SK-N-MC (cell line): ENCODE measurements around the gene TMEM14A.

Source experiments
- EZH2 ChIP-seq: fragments of 200-600 bp; sonication (generic); IDR thresholded peaks from one replicate; pipeline ENCODE4 v1.6.1; 2017; ENCODE audit warnings: antibody characterized with exemption
- POLR2AphosphoS5 ChIP-seq: IDR thresholded peaks from 2 replicates; pipeline ENCODE4 v1.6.1; 2012; ENCODE audit warnings: mild to moderate bottlenecking, low read depth, low read length, borderline replicate concordance

DNA sequence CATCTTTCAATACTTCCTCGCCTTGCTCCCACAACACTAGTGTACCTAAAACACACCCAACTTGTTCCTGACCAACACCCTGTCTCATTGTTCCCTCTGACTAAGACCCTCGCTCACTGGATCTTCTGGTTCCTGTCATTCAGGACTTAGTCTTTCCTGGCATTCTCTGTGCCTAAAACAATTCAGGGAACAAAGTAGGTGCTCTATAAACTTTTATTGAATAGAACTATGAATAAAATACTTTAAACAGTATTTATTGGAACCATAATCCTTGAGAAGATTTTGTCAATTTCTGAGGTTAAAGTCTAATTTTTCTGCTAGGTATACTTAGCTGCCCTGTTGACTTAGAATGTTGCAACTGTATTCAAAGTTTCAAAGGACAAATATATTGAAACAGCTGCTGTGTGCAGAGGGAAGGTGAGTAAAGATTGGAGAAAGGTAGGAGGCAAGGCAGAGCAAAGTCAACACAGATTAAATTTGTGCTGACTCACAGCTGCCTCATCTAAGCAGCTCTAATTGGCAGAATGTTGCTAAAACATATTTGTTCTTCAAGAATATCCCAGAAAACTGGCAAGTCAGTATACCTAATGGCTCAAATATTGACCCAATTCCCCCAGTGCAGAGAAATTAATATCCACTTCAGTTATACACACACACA is 54.8 kb downstream of the TMEM14A start:
- TF ChIP-seq EZH2: no peak
- no peak for TF ChIP-seq POLR2AphosphoS5
